Motor neuron (in vitro differentiated cells): ENCODE measurements around the gene MED16. TPM values are rescaled to one million over a fixed set of nuclear protein-coding genes. Genes with fewer than 3 reads are reported as not detected.

Source experiments
- ATAC-seq, 8 experiments: fragments of 200-7000 bp; cut with Tn5 transposase; replicated peaks in 6 of 8; 2 replicates each; pipeline ENCODE4 v1.8.0; 2021; ENCODE audit warnings: mild to moderate bottlenecking in 8 of 8, moderate library complexity in 8 of 8
- H3K27ac ChIP-seq, 2 donors: fragments of 250-450 bp; sonication (Bioruptor Pico); 2 replicates each; pipeline ENCODE4 v1.9.0; 2021; ENCODE audit warnings: antibody characterized with exemption in 2 of 2, mild to moderate bottlenecking in 2 of 2, moderate library complexity in 1 of 2
- H3K4me1 ChIP-seq, 2 donors: fragments of 250-450 bp; sonication (Bioruptor Pico); replicated peaks in 1 of 2; 2 replicates each; pipeline ENCODE4 v1.6.1; 2021; ENCODE audit warnings: antibody characterized with exemption in 2 of 2, mild to moderate bottlenecking in 2 of 2, moderate library complexity in 1 of 2
- H3K4me3 ChIP-seq, 5 donors: fragments of 250-450 bp; sonication (Bioruptor Pico); 2 replicates each; pipeline ENCODE4 v1.9.0; 2021; ENCODE audit warnings: antibody characterized with exemption in 5 of 5, mild to moderate bottlenecking in 5 of 5, moderate library complexity in 4 of 5
- WGBS, 10 experiments: fragments of 450-650 bp; shearing (Covaris generic); methylation state at CpG; one replicate each; pipeline ENCODE4 v1.0.0; 2022; 5-methylcytosine and 5-hydroxymethylcytosine counted together
- in situ Hi-C, 9 experiments: fragments of 400-800 bp; cut with MboI; loops; one replicate each; pipeline ENCODE4 v1.15.0; 2021; ENCODE audit warnings: low sequenced_read_pairs in 9 of 9, low pct_unique_long_range_greater_than_20kb in 2 of 9; ENCODE audit not compliant: unreplicated experiment in 9 of 9
- total RNA-seq, 8 experiments: library from RNA; unstranded; fragments of 300-600 nt; gene quantifications; 2 replicates each; pipeline versions ENCODE4 v1.2.3 to v1.2.4, GENCODE V29; 2022

MED16 gene
- total RNA-seq, 8 experiments from 2014 or later = 15.0 to 44.1 (median 26.1) TPM

DNA sequence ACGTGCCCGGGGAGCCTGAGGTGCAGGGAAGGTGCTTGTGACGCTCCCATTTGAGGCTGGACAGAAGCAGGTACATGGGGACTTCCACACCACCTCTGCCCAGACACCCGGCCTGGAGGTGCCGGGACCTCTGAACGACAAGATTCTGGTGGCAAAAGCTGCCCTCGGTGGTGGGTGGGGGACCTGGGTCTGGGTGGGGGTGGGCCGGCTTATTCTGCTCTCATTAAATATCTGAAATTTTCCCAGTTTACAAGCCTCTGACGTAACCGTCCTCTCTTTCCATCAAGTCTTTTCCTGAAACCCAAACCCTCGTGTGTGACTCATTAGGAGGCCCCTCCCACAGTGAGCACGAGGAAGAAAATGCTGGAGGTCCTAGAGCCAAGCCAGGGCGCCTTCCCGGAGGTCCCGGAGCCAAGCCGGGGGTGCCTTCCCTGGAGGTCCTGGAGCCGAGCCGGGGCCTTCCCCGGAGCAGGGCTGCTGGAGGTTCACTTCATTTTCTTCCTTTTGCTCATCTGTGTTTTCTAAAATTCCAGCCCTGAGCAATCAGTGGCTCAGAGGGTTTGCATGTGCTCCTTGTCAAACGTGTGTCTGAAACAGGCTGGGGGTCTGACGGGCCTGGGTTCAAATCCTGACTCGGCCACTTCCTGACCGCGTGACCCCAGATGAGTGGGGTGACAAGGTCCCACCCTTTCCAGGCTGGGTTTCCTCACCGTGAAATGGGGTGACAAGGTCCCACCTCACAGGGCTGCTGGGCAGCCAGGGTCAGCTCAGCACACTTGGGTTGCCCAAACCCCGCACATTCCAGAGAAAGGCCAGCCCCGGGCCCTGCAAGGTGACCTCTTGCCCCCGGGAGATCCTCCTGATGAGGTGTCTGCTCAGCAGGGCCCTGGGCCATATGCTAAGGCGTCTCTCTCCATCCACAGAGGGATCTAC, 23.5 kb downstream of the MED16 start:
- in situ Hi-C loops = no loop called here
- peaks cover 9 to 17% of the 10 kb centered on the region in 2 donors for H3K4me1 ChIP-seq
- 0 to 93% (median 74%) methylated on average over 1 to 12 of the region's 29 CpGs; no CpG with 5 or more reads in 2 of the 10 experiments for WGBS, 10 experiments
- H3K27ac ChIP-seq = no peak overlapping the region
- ATAC-seq = peak in 3 of 8 experiments; percentile 18 to 75 (median 45)
- no peak overlapping the region for H3K4me3 ChIP-seq

DNA sequence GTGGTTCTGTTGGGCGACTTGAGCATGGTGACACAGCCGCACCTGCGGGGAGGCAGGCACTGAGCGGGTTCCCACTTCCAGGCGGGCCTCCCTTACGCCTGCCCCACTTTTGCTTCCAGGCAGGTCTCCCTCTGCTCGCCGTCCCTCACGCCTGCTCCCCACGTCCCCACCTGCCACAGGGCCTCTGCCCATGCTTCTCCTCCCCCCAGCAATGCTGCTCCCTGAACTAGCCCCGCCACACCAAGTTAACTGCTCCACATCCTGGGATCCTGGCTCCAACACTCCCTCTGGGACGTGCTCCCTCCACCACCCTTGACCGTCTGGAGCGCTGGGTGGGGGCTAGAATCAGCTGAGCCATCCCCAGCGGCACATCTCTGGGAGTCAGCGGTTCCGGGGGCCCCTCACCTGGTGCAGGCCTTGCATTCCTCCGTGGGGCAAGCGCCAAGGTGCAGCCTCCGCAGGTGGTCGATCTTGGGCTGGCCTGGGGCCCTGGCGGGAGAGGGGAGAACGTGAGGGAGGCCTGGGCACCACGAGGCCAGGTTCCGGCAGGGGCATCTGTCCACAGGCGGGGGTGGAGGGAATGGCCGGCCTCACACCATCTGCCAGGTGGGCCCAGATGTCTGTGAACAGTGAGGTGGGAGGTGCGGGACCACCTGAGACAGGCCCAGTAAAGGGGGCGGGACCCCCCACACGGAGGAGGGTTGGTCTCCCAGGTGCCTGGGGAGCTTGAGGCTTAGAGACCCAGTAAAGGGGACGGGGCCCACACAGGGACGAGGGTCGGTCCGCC, 24.3 kb downstream of the MED16 start:
- no peak for ATAC-seq
- no peak overlapping the region for H3K4me3 ChIP-seq
- no peak overlapping the region for H3K27ac ChIP-seq
- in situ Hi-C loops = no loop called here
- peaks cover 9 to 17% of the 10 kb centered on the region in 2 donors for H3K4me1 ChIP-seq
- WGBS, 10 experiments = 80 to 100% methylated on average over 1 to 7 of the region's 34 CpGs; no CpG with 5 or more reads in 8 of the 10 experiments

DNA sequence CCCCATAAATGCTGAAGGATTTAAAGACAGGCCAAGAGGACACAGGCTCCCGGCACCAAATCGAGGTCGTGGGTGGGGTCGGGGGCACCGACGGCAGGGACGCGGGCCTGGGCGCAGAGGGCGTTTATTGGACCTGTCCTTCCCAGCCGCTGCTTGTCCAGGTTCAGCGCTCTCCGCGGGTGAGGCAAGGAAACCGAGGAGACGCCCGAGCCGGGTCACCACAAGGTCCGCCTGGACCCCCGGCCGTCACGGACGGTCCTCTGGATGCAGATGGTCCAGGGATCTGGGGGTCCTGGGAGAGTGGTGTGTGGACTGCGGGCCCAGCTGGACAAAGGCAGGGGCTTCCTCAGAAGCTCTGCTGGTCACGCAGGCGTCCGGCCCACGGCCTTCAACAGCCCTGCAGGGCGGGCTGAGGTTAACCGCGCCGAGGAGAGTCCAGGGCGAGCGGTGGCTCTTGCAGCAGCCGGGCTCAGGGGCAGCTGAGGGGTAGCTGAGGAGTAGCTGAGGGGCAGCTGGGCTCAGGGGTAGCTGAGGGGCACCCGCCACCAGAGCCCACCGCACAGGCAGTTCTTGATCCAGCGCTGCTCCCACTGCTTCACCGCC, 25.0 kb downstream of the MED16 start:
- Histone ChIP-seq H3K4me1 (peaks cover 9 to 15% of the 10 kb centered on the region in 2 donors), H3K4me3 (no peak overlapping the region), H3K27ac (no peak overlapping the region)
- in situ Hi-C loops = no loop called here
- no peak for ATAC-seq
- 88 to 98% (median 92%) methylated on average over 6 to 21 of the region's 39 CpGs; no CpG with 5 or more reads in 6 of the 10 experiments for WGBS, 10 experiments

DNA sequence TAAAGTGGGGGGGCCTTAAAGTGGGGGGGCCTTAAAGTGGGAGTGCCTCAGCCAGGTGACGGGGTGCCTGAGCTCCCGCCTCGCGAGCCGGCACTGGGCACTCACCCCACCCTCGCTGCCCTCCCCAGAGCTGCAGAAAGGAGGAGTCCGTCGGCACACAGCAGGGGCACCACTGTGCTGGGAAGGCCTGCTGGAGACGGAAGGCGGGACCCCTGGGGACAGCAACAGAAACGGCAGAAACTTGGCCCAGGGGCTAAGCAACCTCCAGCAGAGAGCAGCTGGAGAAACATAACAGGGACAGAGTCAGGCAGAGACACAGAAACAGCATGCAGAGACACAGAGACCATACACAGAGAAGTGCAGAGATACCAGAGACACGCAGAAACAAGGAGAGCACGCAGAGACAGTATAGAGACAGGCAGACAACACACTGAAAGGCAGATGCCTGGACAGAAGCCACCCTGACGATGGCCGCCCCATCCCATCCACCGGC, 25.6 kb downstream of the MED16 start:
- Histone ChIP-seq H3K4me1 (peaks cover 6 to 14% of the 10 kb centered on the region in 2 donors), H3K27ac (no peak overlapping the region), H3K4me3 (no peak overlapping the region)
- ATAC-seq = peak in 1 of 8 experiments; percentile 3
- in situ Hi-C loops = no loop called here
- WGBS, 10 experiments = 54 to 100% (median 90%) methylated on average over 1 to 7 of the region's 16 CpGs; no CpG with 5 or more reads in 6 of the 10 experiments

DNA sequence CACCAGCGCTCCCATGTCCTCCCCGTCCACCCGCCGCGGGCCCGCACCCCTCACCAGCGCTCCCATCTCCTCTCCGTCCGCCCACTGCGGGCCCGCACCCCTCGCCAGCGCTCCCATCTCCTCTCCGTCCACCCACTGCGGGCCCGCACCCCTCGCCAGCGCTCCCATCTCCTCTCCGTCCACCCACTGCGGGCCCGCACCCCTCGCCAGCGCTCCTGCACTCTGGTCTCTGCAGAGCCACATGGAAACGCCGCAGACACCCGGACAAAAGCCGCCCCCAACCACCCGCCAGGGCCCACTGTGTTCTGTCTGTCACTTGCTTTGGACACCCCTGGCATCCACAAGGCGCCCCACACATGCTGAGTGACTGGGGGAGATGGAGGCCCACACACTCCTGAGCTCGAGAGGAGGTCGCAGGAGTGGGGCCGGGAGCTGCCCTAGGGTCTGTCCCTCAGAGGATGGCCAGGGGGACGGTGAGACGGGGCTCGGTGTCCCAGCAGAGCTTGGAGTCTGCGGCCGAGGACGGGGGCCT, 26.2 kb downstream of the MED16 start:
- WGBS, 10 experiments = 67% methylated on average over 1 of the region's 38 CpGs; no CpG with 5 or more reads in 9 of the 10 experiments
- Histone ChIP-seq H3K4me1 (peaks cover under 1 to 9% of the 10 kb centered on the region in 2 donors), H3K27ac (no peak overlapping the region), H3K4me3 (no peak overlapping the region)
- in situ Hi-C loops = no loop called here
- ATAC-seq = no peak

DNA sequence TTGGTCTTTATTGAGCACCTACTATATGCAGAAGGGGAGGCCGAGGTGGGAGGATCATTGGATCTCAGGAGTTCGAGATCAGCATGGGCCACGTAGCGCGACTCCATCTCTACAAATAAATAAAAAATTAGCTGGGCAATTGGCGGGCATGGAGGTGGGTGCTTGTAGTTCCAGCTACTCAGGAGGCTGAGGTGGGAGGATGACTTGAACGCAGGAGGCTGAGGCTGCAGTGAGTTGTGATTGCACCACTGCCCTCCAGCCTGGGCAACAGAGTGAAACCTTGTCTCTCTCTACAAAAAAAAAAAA, 29.7 kb downstream of the MED16 start:
- ATAC-seq = no peak
- WGBS, 10 experiments = 60 to 97% (median 85%) methylated on average over 3 to 6 of the region's 7 CpGs; no CpG with 5 or more reads in 6 of the 10 experiments
- in situ Hi-C loops = no loop called here
- Histone ChIP-seq H3K27ac (no peak overlapping the region), H3K4me1 (peaks cover 0 to 8% of the 10 kb centered on the region in 2 donors), H3K4me3 (peak overlapping the region in 1 of 5 donors; percentile 26)

DNA sequence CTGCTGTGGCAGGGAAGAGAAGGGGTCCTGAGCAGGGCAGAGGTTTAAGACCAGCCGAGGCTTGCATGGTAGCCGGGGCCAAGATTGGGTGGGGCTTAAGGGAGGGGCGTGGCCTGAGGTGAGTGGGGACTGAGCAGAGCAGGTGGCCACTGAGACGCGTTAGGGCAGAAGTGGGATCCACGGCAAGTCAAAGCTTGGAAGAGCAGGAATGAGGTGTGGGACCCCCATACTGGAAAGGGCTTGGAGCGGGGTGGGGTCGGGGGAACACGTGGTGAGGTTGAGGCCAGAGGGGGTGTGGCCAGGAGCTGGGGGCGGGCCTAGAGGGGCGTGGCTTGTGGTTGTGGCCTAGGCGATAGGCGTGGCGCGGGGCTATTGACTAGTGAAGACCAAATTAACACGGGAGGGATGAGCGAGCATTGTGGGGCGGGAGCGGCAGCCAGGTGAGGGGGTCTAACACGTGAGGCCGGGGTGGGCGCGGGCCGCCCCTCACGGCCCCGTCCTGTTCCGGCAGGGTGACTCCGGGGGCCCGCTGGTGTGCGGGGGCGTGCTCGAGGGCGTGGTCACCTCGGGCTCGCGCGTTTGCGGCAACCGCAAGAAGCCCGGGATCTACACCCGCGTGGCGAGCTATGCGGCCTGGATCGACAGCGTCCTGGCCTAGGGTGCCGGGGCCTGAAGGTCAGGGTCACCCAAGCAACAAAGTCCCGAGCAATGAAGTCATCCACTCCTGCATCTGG, 30.2 kb downstream of the MED16 start:
- H3K4me1 ChIP-seq = peaks cover 0 to 8% of the 10 kb centered on the region in 2 donors
- 55% methylated on average over 2 of the region's 48 CpGs; no CpG with 5 or more reads in 9 of the 10 experiments for WGBS, 10 experiments
- peak overlapping the region in 3 of 5 donors; percentile 3 to 26 (median 11) for H3K4me3 ChIP-seq
- no peak overlapping the region for H3K27ac ChIP-seq
- ATAC-seq = peak in 5 of 8 experiments; percentile 43 to 67 (median 59)
- in situ Hi-C loops = no loop called here

DNA sequence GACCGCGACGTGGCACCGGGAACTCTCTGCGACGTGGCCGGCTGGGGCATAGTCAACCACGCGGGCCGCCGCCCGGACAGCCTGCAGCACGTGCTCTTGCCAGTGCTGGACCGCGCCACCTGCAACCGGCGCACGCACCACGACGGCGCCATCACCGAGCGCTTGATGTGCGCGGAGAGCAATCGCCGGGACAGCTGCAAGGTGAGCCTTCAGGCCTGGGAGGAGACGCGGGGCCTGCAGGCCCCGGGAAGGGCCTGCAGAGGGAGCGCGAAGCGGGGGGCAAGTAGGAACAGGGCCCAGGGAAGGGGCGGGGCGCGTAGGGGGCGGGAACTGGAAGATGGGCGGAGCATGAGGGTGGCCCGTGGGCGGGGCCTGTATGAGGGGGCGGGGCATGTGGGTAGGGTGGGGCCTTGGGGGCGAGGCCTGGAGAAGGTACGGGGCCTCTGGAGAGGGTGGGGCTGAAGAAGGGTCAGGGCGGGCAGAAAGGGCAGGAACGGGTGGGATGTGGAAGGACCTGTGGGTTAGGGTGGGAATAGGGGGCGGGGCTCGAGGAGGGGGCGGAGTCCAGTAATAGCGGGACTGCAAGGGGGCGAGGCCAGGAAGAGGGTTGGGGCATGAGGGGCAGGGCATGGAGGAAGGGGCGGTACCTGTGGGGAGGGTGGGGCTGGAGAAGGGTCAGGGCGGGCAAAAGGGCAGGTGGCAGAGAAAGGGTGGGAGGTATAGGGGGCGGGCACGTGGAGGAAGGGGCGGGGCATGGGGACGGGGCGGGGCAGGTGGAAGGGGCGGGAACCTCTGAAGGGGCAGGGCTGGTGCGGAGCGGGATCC, 31.0 kb downstream of the MED16 start:
- Histone ChIP-seq H3K4me1 (peaks cover 0 to 5% of the 10 kb centered on the region in 2 donors), H3K27ac (peak overlapping the region in 1 of 2 donors; percentile 9), H3K4me3 (peak overlapping the region in 3 of 5 donors; percentile 14 to 26 (median 17))
- ATAC-seq = peak in 5 of 8 experiments; percentile 23 to 49 (median 42)
- in situ Hi-C loops = no loop called here
- 14% methylated on average over 9 of the region's 60 CpGs; no CpG with 5 or more reads in 9 of the 10 experiments for WGBS, 10 experiments

DNA sequence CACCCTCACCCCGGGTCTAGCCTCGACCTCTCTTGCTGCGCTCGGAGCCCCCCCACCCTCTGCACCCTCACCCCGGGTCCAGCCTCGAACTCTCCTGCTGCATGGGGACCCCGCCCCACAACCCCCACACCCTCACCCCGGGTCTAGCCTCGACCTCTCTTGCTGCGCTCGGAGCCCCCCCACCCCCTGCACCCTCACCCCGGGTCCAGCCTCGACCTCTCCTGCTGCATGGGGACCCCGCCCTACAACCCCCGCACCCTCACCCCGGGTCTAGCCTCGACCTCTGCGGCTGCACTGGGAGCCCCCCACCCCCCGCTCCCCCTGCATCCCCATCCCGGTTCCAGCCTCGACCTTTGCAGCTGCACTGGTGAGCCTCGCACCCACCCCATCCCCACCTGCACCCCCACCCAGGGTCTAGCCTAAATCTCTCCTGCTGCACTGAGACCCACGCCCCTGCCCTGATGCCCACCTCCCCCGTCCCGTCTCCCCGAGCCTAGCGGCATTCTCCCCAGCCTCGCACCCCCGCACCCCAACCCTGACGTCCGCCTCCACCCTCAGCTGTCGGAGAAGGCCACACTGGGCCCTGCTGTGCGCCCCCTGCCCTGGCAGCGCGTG, 31.7 kb downstream of the MED16 start:
- H3K27ac ChIP-seq = peak overlapping the region in 1 of 2 donors; percentile 9
- H3K4me1 ChIP-seq = peaks cover 0 to 5% of the 10 kb centered on the region in 2 donors
- H3K4me3 ChIP-seq = peak overlapping the region in 3 of 5 donors; percentile 3 to 17 (median 14)
- WGBS, 10 experiments = 42% methylated on average over 3 of the region's 35 CpGs; no CpG with 5 or more reads in 9 of the 10 experiments
- peak in 1 of 8 experiments; percentile 0 for ATAC-seq
- in situ Hi-C loops = no loop called here

DNA sequence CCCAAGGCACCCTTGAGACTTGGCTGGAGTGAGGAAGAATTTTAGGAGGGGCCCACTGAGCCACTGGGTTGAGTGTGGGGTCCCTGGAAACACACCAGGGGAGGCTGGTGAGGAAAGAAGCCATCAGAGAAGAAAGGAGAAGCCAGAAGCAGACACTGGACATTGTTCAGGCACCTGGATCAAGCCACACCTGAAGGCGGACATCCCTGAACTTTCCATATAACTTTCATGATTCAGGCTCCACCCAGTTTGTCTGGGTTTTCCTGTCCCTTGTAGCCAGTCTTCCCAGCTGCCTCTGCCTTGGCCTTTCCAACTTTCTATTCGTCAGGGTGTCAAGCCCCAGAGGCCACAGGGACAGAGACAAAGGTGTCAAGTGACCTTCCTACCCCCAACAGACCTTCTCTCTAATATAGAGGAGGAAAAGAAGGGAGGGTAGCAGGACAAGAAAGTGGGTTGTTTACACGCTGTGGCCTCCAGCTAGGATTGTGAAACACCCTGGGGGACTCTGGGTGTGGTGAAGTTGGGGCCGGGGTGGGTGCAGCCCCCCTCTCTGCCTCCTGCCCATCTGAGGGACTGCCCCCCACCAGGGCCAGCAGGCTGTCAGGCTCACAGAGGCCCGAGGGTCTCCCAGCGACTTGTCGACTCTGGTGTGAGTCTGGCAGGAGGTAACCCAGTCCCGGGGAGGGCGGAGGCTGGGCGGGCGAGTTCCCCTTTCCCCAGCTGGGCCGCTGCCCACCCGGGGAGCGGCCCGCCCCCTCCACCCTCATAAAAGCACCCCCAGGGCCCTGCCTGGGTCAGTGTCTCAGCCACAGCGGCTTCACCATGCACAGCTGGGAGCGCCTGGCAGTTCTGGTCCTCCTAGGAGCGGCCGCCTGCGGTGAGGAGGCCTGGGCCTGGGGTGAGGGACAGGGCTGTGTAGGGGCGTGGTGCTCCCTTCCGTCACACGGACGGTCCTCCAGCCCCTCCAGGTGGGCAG, 33.8 kb downstream of the MED16 start, which contains the start of gene CFD:
CFD (plus strand) TSS at position 797 of the 976 bp plus-strand sequence; CDS start at position 823, 26 bp downstream.
- ATAC-seq = peak in 3 of 8 experiments; percentile 36 to 67 (median 61)
- H3K27ac ChIP-seq = no peak within 1 kb of the TSS
- 20 to 83% (median 69%) methylated on average over 1 to 2 of the region's 24 CpGs; no CpG with 5 or more reads in 4 of the 10 experiments for WGBS, 10 experiments
- H3K4me1 ChIP-seq = peaks cover 0 to 5% of the 10 kb centered on the region in 2 donors
- H3K4me3 ChIP-seq = peak within 1 kb of the TSS; percentile 23 to 33 (median 29)
- in situ Hi-C loops = no loop called here
